CD4-positive, alpha-beta T cell treated with Interleukin-1 beta for 1 hour (primary cell): ENCODE results near the gene HLF.

Experiments
- DNase-seq, 2 donors: peaks; one replicate each; pipeline ENCODE4 v3.0.0-alpha.2; 2020 to 2022

The HLF gene

GRCh38 chr17:55334285-55334684 is 69.5 kb downstream of the HLF start:
- no peak for DNase-seq

GRCh38 chr17:55334881-55335540 is 70.3 kb downstream of the HLF start:
- no peak for DNase-seq

- no peak for DNase-seq
Observed at GRCh38 chr17:55335625-55336024, 70.9 kb downstream of the HLF start.

- DNase-seq: no peak
Observed at GRCh38 chr17:55336426-55336825, 71.7 kb downstream of the HLF start.

- no peak for DNase-seq
Observed at GRCh38 chr17:55340176-55340575, 75.4 kb downstream of the HLF start.

- DNase-seq: no peak
Observed at GRCh38 chr17:55340686-55341085, 75.9 kb downstream of the HLF start.

- no peak for DNase-seq
Observed at GRCh38 chr17:55341432-55341831, 76.7 kb downstream of the HLF start.

- no peak for DNase-seq
Observed at GRCh38 chr17:55342800-55343585, 78.2 kb downstream of the HLF start.

GRCh38 chr17:55343900-55344513 is 79.2 kb downstream of the HLF start:
- DNase-seq: no peak

GRCh38 chr17:55344514-55344997 is 79.8 kb downstream of the HLF start:
- DNase-seq: peak in 1 of 2 donors; percentile 61

- no peak for DNase-seq
Observed at GRCh38 chr17:55345132-55345531, 80.4 kb downstream of the HLF start.

- DNase-seq: no peak
Observed at GRCh38 chr17:55346658-55347057, 81.9 kb downstream of the HLF start.

GRCh38 chr17:55347341-55347740 is 82.6 kb downstream of the HLF start:
- DNase-seq: no peak

GRCh38 chr17:55348749-55349354 is 84.1 kb downstream of the HLF start:
- peak; percentile 30 to 52 for DNase-seq

GRCh38 chr17:55350825-55351205 is 86.1 kb downstream of the HLF start:
- no peak for DNase-seq

GRCh38 chr17:55351226-55351625 is 86.5 kb downstream of the HLF start:
- DNase-seq: no peak

GRCh38 chr17:55354010-55354409 is 89.2 kb downstream of the HLF start:
- DNase-seq: no peak

- no peak for DNase-seq
Observed at GRCh38 chr17:55354941-55355340, 90.2 kb downstream of the HLF start.

- DNase-seq: peak; percentile 55 to 69
Observed at GRCh38 chr17:55356434-55357328, 91.9 kb downstream of the HLF start.

GRCh38 chr17:55360971-55361370 is 96.2 kb downstream of the HLF start:
- DNase-seq: no peak

- no peak for DNase-seq
Observed at GRCh38 chr17:55363033-55363432, 98.3 kb downstream of the HLF start.

- DNase-seq: no peak
Observed at GRCh38 chr17:55366020-55366481, 101.3 kb downstream of the HLF start.
